SK-N-SH (cell line): ENCODE measurements around the gene ELMO1. TPM values are rescaled to one million over a fixed set of nuclear protein-coding genes. Genes with fewer than 3 reads are reported as not detected.

Source experiments
- CTCF ChIA-PET: fragments of 300-600, 350-600 bp; formaldehyde crosslinking; extraction: SDS; loops from one replicate; lab custom pipeline; 2021; lab: Yijun Ruan, JAX
- POLR2A ChIA-PET: fragments of 350-600 bp; sonication (Branson Sonifier 250); formaldehyde crosslinking; extraction: SDS; loops from one replicate; lab custom pipeline; 2020; ENCODE audit warnings: antibody characterized with exemption, inconsistent platforms; lab: Yijun Ruan, JAX
- DNase-seq: peaks from one replicate; pipeline ENCODE4 v3.0.0; 2012
- H2AFZ ChIP-seq: fragments of 200-600 bp; sonication (generic); 2 replicates; pipeline ENCODE4 v1.8.1; 2016; ENCODE audit warnings: antibody characterized with exemption, mild to moderate bottlenecking, low read depth
- H3F3A ChIP-seq: fragments of 200-600 bp; sonication (generic); replicated peaks from 2 replicates; pipeline ENCODE3; 2016; ENCODE audit warnings: antibody characterized with exemption, mild to moderate bottlenecking; ENCODE audit not compliant: insufficient read depth
- H3K27ac ChIP-seq, 2 experiments: fragments of 200-500 bp in 1 of 2; fragments of 200-600 bp in 1 of 2; sonication (Bioruptor generic) in 1 of 2; sonication (generic), shearing (Covaris generic) in 1 of 2; 2 replicates each; pipeline versions ENCODE4 v1.5.1 to v1.6.1; 2014 to 2016; ENCODE audit warnings: low read depth in 2 of 2, inconsistent platforms in 1 of 2, low read length in 1 of 2, mild to moderate bottlenecking in 1 of 2, mixed read lengths in 1 of 2
- H3K27me3 ChIP-seq: fragments of 200-600 bp; sonication (generic), shearing (Covaris generic); 2 replicates; pipeline ENCODE4 v1.6.1; 2016; ENCODE audit warnings: mixed run types; ENCODE audit not compliant: insufficient read depth
- H3K36me3 ChIP-seq, 2 experiments: fragments of 200-500 bp in 1 of 2; fragments of 200-600 bp in 1 of 2; sonication (Bioruptor generic) in 1 of 2; sonication (generic) in 1 of 2; replicated peaks in 1 of 2; 2 replicates each; pipeline versions ENCODE3 to v1.5.1; 2014 to 2016; ENCODE audit warnings: low read length in 1 of 2, mild to moderate bottlenecking in 1 of 2; ENCODE audit not compliant: insufficient read depth in 2 of 2, control insufficient read depth in 1 of 2
- H3K4me1 ChIP-seq, 2 experiments: fragments of 200-500 bp in 1 of 2; fragments of 200-600 bp in 1 of 2; sonication (Bioruptor generic) in 1 of 2; sonication (generic), shearing (Covaris generic) in 1 of 2; 2 replicates each; pipeline versions ENCODE4 v1.5.1 to v1.6.1; 2014 to 2016; ENCODE audit warnings: low read depth in 1 of 2, low read length in 1 of 2, mixed run types in 1 of 2; ENCODE audit not compliant: insufficient read depth in 2 of 2, control insufficient read depth in 1 of 2
- H3K4me2 ChIP-seq: fragments of 200-600 bp; sonication (generic), shearing (Covaris generic); 2 replicates; pipeline ENCODE4 v1.6.1; 2017; ENCODE audit warnings: mixed run types
- H3K4me3 ChIP-seq, 2 experiments: fragments of 200-500 bp in 1 of 2; fragments of 200-600 bp in 1 of 2; sonication (Bioruptor generic) in 1 of 2; sonication (generic), shearing (Covaris generic) in 1 of 2; 2 replicates each; pipeline versions ENCODE4 v1.5.1 to v1.8.1; 2014 to 2016; ENCODE audit warnings: low read depth in 2 of 2, inconsistent platforms in 1 of 2, low read length in 1 of 2, mild to moderate bottlenecking in 1 of 2, mixed read lengths in 1 of 2, moderate library complexity in 1 of 2
- H3K79me2 ChIP-seq: fragments of 200-600 bp; sonication (generic); 2 replicates; pipeline ENCODE4 v1.8.1; 2017; ENCODE audit warnings: mild to moderate bottlenecking; ENCODE audit not compliant: insufficient read depth
- H3K9ac ChIP-seq: fragments of 200-600 bp; sonication (generic); 2 replicates; pipeline ENCODE4 v1.6.1; 2017; ENCODE audit warnings: mixed run types
- H3K9me2 ChIP-seq: fragments of 200-600 bp; sonication (generic); 2 replicates; pipeline ENCODE4 v1.6.1; 2017; ENCODE audit warnings: mixed run types
- H3K9me3 ChIP-seq: fragments of 200-600 bp; sonication (generic); 2 replicates; pipeline ENCODE4 v1.6.1; 2017; ENCODE audit warnings: mixed run types, mild to moderate bottlenecking, moderate library complexity
- H4K20me1 ChIP-seq: fragments of 200-600 bp; sonication (generic); 2 replicates; pipeline ENCODE4 v1.6.1; 2017; ENCODE audit warnings: mild to moderate bottlenecking, mixed run types; ENCODE audit not compliant: insufficient read depth
- CHD2 ChIP-seq: fragments of 150-350 bp; IDR thresholded peaks from 2 replicates; pipeline ENCODE4 v1.6.1; 2018; ENCODE audit warnings: low read length; ENCODE audit not compliant: partially characterized antibody
- ELF1 ChIP-seq: IDR thresholded peaks from 2 replicates; pipeline ENCODE4 v1.4.0; 2012
- EZH2phosphoT487 ChIP-seq: fragments of 200-600 bp; sonication (generic); IDR thresholded peaks from 2 replicates; pipeline ENCODE4 v1.6.1; 2017; ENCODE audit warnings: low read depth, mixed run types, mild to moderate bottlenecking, antibody characterized with exemption, moderate library complexity, borderline replicate concordance
- FOXJ3 ChIP-seq: sonication (generic); formaldehyde crosslinking; IDR thresholded peaks from 2 replicates; pipeline ENCODE4 v1.5.1; 2020; ENCODE audit warnings: mild to moderate bottlenecking, missing genetic modification reagents
- FOXM1 ChIP-seq: IDR thresholded peaks from 2 replicates; pipeline ENCODE4 v1.4.0; 2012; ENCODE audit warnings: low read depth, mild to moderate bottlenecking
- GABPA ChIP-seq: IDR thresholded peaks from 2 replicates; pipeline ENCODE4 v1.4.0; 2012; ENCODE audit warnings: low read depth, mild to moderate bottlenecking
- MEF2A ChIP-seq: IDR thresholded peaks from 2 replicates; pipeline ENCODE4 v1.4.0; 2012; ENCODE audit warnings: low read depth, borderline replicate concordance
- MXI1 ChIP-seq: IDR thresholded peaks from 2 replicates; pipeline ENCODE4 v1.6.1; 2012; ENCODE audit warnings: mild to moderate bottlenecking, low read depth, low read length, improper control_type of control experiment
- NFIC ChIP-seq: IDR thresholded peaks from 2 replicates; pipeline ENCODE4 v1.4.0; 2012; ENCODE audit warnings: borderline replicate concordance
- RCOR1 ChIP-seq: fragments of 150-350 bp; IDR thresholded peaks from 2 replicates; pipeline ENCODE4 v1.6.1; 2017; ENCODE audit warnings: antibody characterized with exemption, low read length
- RFX5 ChIP-seq: IDR thresholded peaks from 2 replicates; pipeline ENCODE4 v1.6.1; 2012; ENCODE audit warnings: mild to moderate bottlenecking, improper control_type of control experiment, low read length
- SIN3A ChIP-seq: IDR thresholded peaks from 2 replicates; pipeline ENCODE4 v1.6.1; 2012; ENCODE audit warnings: low read depth, mild to moderate bottlenecking, low read length, moderate library complexity, borderline replicate concordance
- TEAD4 ChIP-seq: IDR thresholded peaks from 2 replicates; pipeline ENCODE4 v1.4.0; 2012; ENCODE audit warnings: mild to moderate bottlenecking, borderline replicate concordance; ENCODE audit not compliant: insufficient read depth
- WGBS: methylation state at CpG from one replicate; pipeline ENCODE4 v1.1.6; 2017; ENCODE audit warnings: low lambda C conversion rate; 5-methylcytosine and 5-hydroxymethylcytosine counted together
- polyA plus RNA-seq, 3 experiments: library from polyadenylated mRNA; depleted of rRNA; stranded (reverse); fragments of >200 nt; gene quantifications; 2 replicates each; pipeline ENCODE4 v1.2.3, GENCODE V29; 2012
- TF ChIP-seq, protein P1 (sequence below): IDR thresholded peaks from 2 replicates; pipeline ENCODE4 v1.4.0; 2012; ENCODE audit warnings: low read depth
- TF ChIP-seq, protein P2 (sequence below): IDR thresholded peaks from 2 replicates; pipeline ENCODE4 v1.6.1; 2012; ENCODE audit warnings: mild to moderate bottlenecking, low read depth, low read length, moderate library complexity
- TF ChIP-seq, protein P3 (sequence below): IDR thresholded peaks from 2 replicates; pipeline ENCODE4; 2012

Gene ELMO1
- polyA plus RNA-seq, 1 of the 3 experiments (the other 2 are of a cell fraction) = 0.64 TPM

DNA sequence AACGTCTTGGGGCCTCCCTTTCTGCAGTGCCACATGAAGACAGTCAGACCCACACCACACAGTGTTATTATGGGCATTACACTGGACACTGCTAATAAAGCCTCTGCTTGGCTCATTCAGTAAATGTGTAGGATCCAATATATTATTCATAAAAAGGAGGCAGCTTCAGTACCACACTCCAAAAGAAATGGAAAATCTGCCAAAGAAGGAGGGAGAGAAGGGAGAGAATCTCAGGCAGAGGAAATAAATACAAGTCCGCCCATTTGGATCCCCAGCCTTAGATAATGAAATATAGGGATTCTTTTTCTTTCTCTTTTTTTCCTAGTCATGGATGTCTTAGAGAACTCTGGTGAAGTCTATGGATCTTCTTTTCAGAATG, 162.2 kb downstream of the ELMO1 start:
- no peaks in the 10 kb centered on the region for H3K27me3 ChIP-seq
- no peak overlapping the region for H3K9ac ChIP-seq
- H3K27ac ChIP-seq = no peak overlapping the region
- 19% methylated on average over 2 of the region's 2 CpGs for WGBS
- CTCF ChIA-PET = interaction anchor here (0.6 to 5.5 kb wide), 14 partner anchors 13 to 566 kb away, joined by 3 to 42 read pairs (median 4); partner anchors contain the start of gene ELMO1
- no peaks in the 10 kb centered on the region for H3K36me3 ChIP-seq
- no peaks in the 10 kb centered on the region for H3K79me2 ChIP-seq
- H3K9me2 ChIP-seq = no peaks in the 10 kb centered on the region
- no peaks in the 10 kb centered on the region for H4K20me1 ChIP-seq
- DNase-seq = no peak
- TF ChIP-seq, protein P1, sequence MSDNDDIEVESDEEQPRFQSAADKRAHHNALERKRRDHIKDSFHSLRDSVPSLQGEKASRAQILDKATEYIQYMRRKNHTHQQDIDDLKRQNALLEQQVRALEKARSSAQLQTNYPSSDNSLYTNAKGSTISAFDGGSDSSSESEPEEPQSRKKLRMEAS = no peak
- TF ChIP-seq CHD2 = no peak
- no peak for TF ChIP-seq ELF1
- TF ChIP-seq, protein P2, sequence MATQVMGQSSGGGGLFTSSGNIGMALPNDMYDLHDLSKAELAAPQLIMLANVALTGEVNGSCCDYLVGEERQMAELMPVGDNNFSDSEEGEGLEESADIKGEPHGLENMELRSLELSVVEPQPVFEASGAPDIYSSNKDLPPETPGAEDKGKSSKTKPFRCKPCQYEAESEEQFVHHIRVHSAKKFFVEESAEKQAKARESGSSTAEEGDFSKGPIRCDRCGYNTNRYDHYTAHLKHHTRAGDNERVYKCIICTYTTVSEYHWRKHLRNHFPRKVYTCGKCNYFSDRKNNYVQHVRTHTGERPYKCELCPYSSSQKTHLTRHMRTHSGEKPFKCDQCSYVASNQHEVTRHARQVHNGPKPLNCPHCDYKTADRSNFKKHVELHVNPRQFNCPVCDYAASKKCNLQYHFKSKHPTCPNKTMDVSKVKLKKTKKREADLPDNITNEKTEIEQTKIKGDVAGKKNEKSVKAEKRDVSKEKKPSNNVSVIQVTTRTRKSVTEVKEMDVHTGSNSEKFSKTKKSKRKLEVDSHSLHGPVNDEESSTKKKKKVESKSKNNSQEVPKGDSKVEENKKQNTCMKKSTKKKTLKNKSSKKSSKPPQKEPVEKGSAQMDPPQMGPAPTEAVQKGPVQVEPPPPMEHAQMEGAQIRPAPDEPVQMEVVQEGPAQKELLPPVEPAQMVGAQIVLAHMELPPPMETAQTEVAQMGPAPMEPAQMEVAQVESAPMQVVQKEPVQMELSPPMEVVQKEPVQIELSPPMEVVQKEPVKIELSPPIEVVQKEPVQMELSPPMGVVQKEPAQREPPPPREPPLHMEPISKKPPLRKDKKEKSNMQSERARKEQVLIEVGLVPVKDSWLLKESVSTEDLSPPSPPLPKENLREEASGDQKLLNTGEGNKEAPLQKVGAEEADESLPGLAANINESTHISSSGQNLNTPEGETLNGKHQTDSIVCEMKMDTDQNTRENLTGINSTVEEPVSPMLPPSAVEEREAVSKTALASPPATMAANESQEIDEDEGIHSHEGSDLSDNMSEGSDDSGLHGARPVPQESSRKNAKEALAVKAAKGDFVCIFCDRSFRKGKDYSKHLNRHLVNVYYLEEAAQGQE = no peak
- TF ChIP-seq SIN3A = no peak
- TF ChIP-seq FOXM1 = no peak
- TF ChIP-seq GABPA = no peak
- TF ChIP-seq RCOR1 = no peak
- TF ChIP-seq, protein P3, sequence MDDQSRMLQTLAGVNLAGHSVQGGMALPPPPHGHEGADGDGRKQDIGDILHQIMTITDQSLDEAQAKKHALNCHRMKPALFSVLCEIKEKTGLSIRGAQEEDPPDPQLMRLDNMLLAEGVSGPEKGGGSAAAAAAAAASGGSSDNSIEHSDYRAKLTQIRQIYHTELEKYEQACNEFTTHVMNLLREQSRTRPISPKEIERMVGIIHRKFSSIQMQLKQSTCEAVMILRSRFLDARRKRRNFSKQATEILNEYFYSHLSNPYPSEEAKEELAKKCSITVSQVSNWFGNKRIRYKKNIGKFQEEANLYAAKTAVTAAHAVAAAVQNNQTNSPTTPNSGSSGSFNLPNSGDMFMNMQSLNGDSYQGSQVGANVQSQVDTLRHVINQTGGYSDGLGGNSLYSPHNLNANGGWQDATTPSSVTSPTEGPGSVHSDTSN = no peak
- no peak for TF ChIP-seq NFIC
- no peak for TF ChIP-seq RFX5
- TF ChIP-seq TEAD4 = no peak
- no peak for TF ChIP-seq FOXJ3 (CRISPR knock-in tag)
- no peak for TF ChIP-seq MXI1
- TF ChIP-seq EZH2phosphoT487 = no peak
- TF ChIP-seq MEF2A = no peak
- H3K9me3 ChIP-seq = peaks cover 3% of the 10 kb centered on the region; the same call in 1 of the 2 replicates
- no peak overlapping the region for H3K4me2 ChIP-seq
- no peaks in the 10 kb centered on the region for H3F3A ChIP-seq
- no peak overlapping the region for H2AFZ ChIP-seq
- H3K4me3 ChIP-seq = no peak overlapping the region
- POLR2A ChIA-PET = no interaction called here
- peaks cover 0 to 53% of the 10 kb centered on the region in 2 experiments; a peak in 2 of 4 replicates for H3K4me1 ChIP-seq
